Measurements from ENCODE around the gene LRRC49.

Gene LRRC49

DNA sequence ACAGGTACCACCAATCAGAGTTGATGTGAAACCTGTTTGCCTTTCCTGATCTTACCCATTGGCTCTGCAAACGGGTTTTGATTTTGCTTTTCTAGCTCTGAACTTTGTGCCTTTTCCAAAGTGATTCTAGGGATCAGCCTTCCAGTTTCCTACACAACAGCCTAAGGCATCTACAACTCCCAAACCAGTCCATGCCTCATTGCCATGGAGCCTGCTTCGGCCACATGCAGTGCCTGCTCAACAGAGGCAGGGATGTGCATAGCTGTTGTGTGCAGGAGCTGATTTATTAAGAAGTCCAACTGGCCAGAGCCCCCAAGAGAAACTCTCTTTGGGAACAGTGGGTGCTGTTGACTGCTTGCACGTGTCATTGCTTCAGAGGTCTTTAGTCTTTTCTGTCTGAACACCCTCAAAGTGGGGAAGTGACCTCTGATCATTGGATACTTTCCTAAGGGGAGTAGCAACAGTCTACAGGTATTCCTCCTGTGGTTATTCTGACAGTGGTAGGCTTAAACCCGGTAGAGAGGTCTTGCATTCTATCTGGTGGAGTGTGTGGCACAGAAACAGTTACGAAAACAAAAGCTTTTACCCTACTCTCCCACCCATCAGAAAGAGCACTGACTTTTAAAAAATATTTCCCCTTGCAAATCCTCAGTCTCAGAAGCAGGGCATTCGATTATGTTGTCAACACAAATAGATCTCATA lies 186.0 kb downstream of the LRRC49 start:
- Mint-ChIP-seq H3K4me1 (ENCODE audit: low read depth) (no peaks in the 10 kb centered on the region), H3K4me3 (no peak overlapping the region), H3K36me3 (ENCODE audit: low read depth) (no peaks in the 10 kb centered on the region), H3K27ac (no peak overlapping the region), H3K27me3 (peaks cover 6% of the 10 kb centered on the region), H3K9me3 (no peaks in the 10 kb centered on the region)
- intact Hi-C loops (cut with micrococcal nuclease): no loop called here

DNA sequence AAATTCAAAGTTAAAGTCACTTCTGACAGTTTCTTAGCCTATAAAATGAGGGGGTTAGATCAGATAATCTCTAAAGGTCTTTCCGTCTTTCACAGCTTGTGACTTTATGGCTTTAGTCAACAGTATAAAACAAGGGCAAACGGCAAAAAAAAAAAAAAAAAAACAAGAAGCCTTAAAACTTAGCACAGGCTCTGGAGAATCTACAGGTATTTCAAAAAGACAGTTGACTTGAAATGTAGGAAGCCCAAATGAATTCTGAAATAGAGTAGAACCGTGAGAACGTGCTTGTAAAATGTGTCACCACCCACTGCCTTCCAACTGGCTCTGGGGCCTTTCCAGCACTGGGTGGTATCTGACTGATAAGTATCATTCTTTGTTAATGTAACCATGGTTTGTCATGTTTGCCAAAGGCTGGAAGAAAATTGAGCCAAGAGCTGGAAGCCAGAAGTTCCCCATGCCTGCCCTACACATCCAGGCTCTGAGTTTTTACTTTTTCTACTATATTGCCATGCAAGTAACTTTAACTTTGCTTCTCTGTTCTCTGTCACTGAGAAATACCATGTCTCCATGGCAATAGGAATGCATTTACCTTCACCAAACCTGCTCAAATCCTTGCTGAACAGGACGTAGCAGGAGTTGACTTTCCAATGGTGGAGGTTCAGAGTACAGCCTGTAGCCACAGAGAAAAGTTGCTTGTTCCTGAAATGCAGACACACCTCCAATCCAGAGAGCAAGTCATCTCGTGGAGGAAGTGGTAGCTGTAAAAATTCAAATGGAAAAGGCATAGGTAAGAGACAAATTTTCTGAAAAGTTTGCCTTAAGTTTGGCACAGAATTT lies 186.8 kb downstream of the LRRC49 start:
- H3K27me3 Mint-ChIP-seq: peaks cover 7% of the 10 kb centered on the region
- no peak overlapping the region for H3K27ac Mint-ChIP-seq
- no peak overlapping the region for H3K4me3 Mint-ChIP-seq
- intact Hi-C loops (cut with micrococcal nuclease): no loop called here
- H3K4me1 Mint-ChIP-seq (ENCODE audit: low read depth): no peaks in the 10 kb centered on the region
- H3K9me3 Mint-ChIP-seq: no peaks in the 10 kb centered on the region
- no peaks in the 10 kb centered on the region for H3K36me3 Mint-ChIP-seq (ENCODE audit: low read depth)

DNA sequence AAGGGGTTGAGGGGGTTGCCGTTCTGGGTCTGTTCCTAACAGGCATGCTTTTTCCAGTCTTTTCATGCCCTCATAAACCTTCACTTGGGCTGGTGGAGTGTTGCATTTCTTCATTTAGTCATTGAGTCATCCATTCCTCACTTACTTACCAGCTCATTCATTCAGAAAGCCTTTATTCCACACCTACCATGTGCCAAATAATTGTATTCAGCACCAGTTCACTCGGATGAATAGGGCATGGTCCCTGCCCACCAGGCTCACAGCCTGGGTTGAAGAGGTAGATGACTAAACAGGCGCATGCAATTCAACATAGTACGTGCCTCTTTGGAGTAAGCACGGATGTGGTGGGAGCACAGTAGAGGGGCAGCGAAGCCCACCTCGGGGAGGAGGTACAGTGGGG lies 187.5 kb downstream of the LRRC49 start:
- H3K27ac Mint-ChIP-seq: no peak overlapping the region
- peaks cover 6% of the 10 kb centered on the region for H3K27me3 Mint-ChIP-seq
- H3K4me3 Mint-ChIP-seq: no peak overlapping the region
- no peaks in the 10 kb centered on the region for H3K4me1 Mint-ChIP-seq (ENCODE audit: low read depth)
- H3K36me3 Mint-ChIP-seq (ENCODE audit: low read depth): no peaks in the 10 kb centered on the region
- intact Hi-C loops (cut with micrococcal nuclease): no loop called here
- H3K9me3 Mint-ChIP-seq: no peaks in the 10 kb centered on the region

GRCh38 chr15:71080705-71081104 lies 188.1 kb downstream of the LRRC49 start:
- no peak overlapping the region for H3K4me3 Mint-ChIP-seq
- H3K27ac Mint-ChIP-seq: no peak overlapping the region
- H3K4me1 Mint-ChIP-seq (ENCODE audit: low read depth): no peaks in the 10 kb centered on the region
- no peaks in the 10 kb centered on the region for H3K36me3 Mint-ChIP-seq (ENCODE audit: low read depth)
- no peaks in the 10 kb centered on the region for H3K9me3 Mint-ChIP-seq
- peaks cover 4% of the 10 kb centered on the region for H3K27me3 Mint-ChIP-seq
- intact Hi-C loops (cut with micrococcal nuclease): no loop called here

- intact Hi-C loops (cut with micrococcal nuclease): no loop called here
- no peak overlapping the region for H3K27ac Mint-ChIP-seq
- H3K36me3 Mint-ChIP-seq (ENCODE audit: low read depth): no peaks in the 10 kb centered on the region
- no peaks in the 10 kb centered on the region for H3K4me1 Mint-ChIP-seq (ENCODE audit: low read depth)
- peaks cover 7% of the 10 kb centered on the region for H3K27me3 Mint-ChIP-seq
- no peak overlapping the region for H3K4me3 Mint-ChIP-seq
- no peaks in the 10 kb centered on the region for H3K9me3 Mint-ChIP-seq
Measured at GRCh38 chr15:71082803-71083202, 190.2 kb downstream of the LRRC49 start.

DNA sequence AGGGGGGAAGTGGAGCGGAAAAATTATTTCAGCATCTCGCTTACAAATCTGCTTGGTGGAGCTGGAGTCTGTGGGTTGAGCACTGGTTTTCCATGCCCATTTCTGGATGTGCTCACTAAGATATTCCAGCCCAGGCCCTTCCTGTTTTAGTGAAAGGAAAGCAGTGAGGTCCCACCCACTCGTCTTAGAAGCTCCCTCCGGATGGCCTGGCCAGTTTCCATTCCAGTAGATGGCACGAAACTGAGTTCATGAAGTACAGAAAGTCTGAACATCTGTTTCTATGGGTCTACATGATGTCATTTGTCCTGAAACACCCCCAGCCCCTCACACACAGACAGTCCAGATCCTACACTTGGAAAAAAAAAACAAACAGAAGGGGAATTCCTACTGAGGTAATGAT lies 190.7 kb downstream of the LRRC49 start:
- intact Hi-C loops (cut with micrococcal nuclease): no loop called here
- no peaks in the 10 kb centered on the region for H3K4me1 Mint-ChIP-seq (ENCODE audit: low read depth)
- H3K9me3 Mint-ChIP-seq: no peaks in the 10 kb centered on the region
- H3K27ac Mint-ChIP-seq: no peak overlapping the region
- no peak overlapping the region for H3K4me3 Mint-ChIP-seq
- H3K36me3 Mint-ChIP-seq (ENCODE audit: low read depth): no peaks in the 10 kb centered on the region
- peaks cover 7% of the 10 kb centered on the region for H3K27me3 Mint-ChIP-seq

- Mint-ChIP-seq H3K4me3 (no peak overlapping the region), H3K4me1 (ENCODE audit: low read depth) (no peaks in the 10 kb centered on the region), H3K36me3 (ENCODE audit: low read depth) (no peaks in the 10 kb centered on the region), H3K9me3 (no peaks in the 10 kb centered on the region), H3K27ac (no peak overlapping the region), H3K27me3 (peaks cover 7% of the 10 kb centered on the region)
- intact Hi-C loops (cut with micrococcal nuclease): no loop called here
Measured at GRCh38 chr15:71084264-71084663, 191.6 kb downstream of the LRRC49 start.

- H3K36me3 Mint-ChIP-seq (ENCODE audit: low read depth): no peaks in the 10 kb centered on the region
- H3K4me1 Mint-ChIP-seq (ENCODE audit: low read depth): no peaks in the 10 kb centered on the region
- H3K4me3 Mint-ChIP-seq: no peak overlapping the region
- no peak overlapping the region for H3K27ac Mint-ChIP-seq
- peaks cover 5% of the 10 kb centered on the region for H3K27me3 Mint-ChIP-seq
- intact Hi-C loops (cut with micrococcal nuclease): no loop called here
- H3K9me3 Mint-ChIP-seq: no peaks in the 10 kb centered on the region
Measured at GRCh38 chr15:71085809-71086208, 193.2 kb downstream of the LRRC49 start.

GRCh38 chr15:71088155-71088554 lies 195.5 kb downstream of the LRRC49 start:
- peaks cover 5% of the 10 kb centered on the region for H3K27me3 Mint-ChIP-seq

DNA sequence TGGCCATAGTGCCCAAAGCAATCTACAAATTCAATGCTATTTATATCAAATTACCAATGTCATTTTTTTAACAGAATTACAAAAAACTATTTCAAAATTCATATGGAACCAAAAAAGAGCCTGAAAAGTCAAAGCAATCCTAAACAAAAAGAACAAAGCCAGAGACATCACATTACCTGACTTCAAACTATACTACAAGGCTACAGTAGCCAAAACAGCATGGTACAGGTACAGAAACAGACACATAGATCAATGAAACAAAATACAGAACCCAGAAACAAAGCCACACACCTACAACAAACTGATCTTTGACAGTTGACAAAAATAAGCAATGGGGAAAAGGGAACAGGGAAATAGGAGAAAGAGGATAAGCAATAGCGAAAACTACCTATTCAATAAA lies 196.1 kb downstream of the LRRC49 start:
- intact Hi-C loops (cut with micrococcal nuclease): no loop called here
- Mint-ChIP-seq H3K4me1 (ENCODE audit: low read depth) (no peaks in the 10 kb centered on the region), H3K9me3 (no peaks in the 10 kb centered on the region), H3K27me3 (peaks cover 5% of the 10 kb centered on the region), H3K27ac (no peak overlapping the region), H3K36me3 (ENCODE audit: low read depth) (no peaks in the 10 kb centered on the region), H3K4me3 (no peak overlapping the region)

More at GRCh38 chr15:71088155-71088554, 195.5 kb downstream of the LRRC49 start:
- no peak overlapping the region for H3K4me3 Mint-ChIP-seq
- intact Hi-C loops (cut with micrococcal nuclease): no loop called here
- no peaks in the 10 kb centered on the region for H3K36me3 Mint-ChIP-seq (ENCODE audit: low read depth)
- no peak overlapping the region for H3K27ac Mint-ChIP-seq
- H3K4me1 Mint-ChIP-seq (ENCODE audit: low read depth): no peaks in the 10 kb centered on the region
- H3K9me3 Mint-ChIP-seq: no peaks in the 10 kb centered on the region

GRCh38 chr15:71089801-71090200 lies 197.2 kb downstream of the LRRC49 start:
- Mint-ChIP-seq H3K4me3 (no peak overlapping the region), H3K9me3 (no peaks in the 10 kb centered on the region), H3K27ac (no peak overlapping the region), H3K4me1 (ENCODE audit: low read depth) (no peaks in the 10 kb centered on the region), H3K27me3 (peaks cover 3% of the 10 kb centered on the region), H3K36me3 (ENCODE audit: low read depth) (no peaks in the 10 kb centered on the region)
- intact Hi-C loops (cut with micrococcal nuclease): no loop called here

GRCh38 chr15:71091601-71092000 lies 199.0 kb downstream of the LRRC49 start:
- no peak overlapping the region for H3K4me3 Mint-ChIP-seq
- no peak overlapping the region for H3K27ac Mint-ChIP-seq
- H3K36me3 Mint-ChIP-seq (ENCODE audit: low read depth): no peaks in the 10 kb centered on the region
- no peaks in the 10 kb centered on the region for H3K4me1 Mint-ChIP-seq (ENCODE audit: low read depth)
- no peaks in the 10 kb centered on the region for H3K9me3 Mint-ChIP-seq
- peaks cover 2% of the 10 kb centered on the region for H3K27me3 Mint-ChIP-seq
- intact Hi-C loops (cut with micrococcal nuclease): no loop called here

DNA sequence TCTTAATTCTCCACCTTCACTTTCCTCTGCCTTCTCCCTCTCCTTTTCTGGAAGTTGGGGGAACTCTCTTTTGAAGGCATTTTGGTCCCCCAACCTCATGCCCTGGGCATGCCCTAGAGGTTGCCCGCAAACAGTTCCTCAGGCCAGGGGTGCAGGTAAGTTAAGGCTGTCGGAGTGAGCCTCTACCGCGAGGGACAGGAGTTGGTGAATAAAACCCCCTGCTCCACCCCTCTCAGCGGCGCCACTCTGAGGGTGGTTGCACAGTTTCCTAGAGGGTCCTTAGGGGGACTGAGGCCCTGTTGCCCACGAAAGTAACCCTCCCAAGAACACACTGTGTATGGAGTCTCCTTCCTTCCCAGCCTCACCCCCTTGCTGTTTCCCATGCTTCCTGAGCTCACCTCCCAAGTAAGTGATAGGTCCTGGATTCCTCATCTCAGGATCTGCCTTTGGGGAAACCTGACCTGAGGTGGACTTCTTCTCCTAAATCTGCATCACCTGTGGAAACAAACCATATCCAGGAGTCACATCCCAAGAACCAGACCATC lies 199.5 kb downstream of the LRRC49 start:
- intact Hi-C loops (cut with micrococcal nuclease): no loop called here
- H3K27me3 Mint-ChIP-seq: peaks cover under 1% of the 10 kb centered on the region
- no peaks in the 10 kb centered on the region for H3K9me3 Mint-ChIP-seq
- no peaks in the 10 kb centered on the region for H3K36me3 Mint-ChIP-seq (ENCODE audit: low read depth)
- H3K4me1 Mint-ChIP-seq (ENCODE audit: low read depth): no peaks in the 10 kb centered on the region
- no peak overlapping the region for H3K4me3 Mint-ChIP-seq
- H3K27ac Mint-ChIP-seq: no peak overlapping the region
